GM23338 (cell line): ENCODE measurements around the gene NUDCD2.

ENCODE experiments used
- EZH2 ChIP-seq: fragments of 200-600 bp; sonication (generic); IDR thresholded peaks from one replicate; pipeline ENCODE4 v1.8.0; 2017; ENCODE audit warnings: antibody characterized with exemption, mild to moderate bottlenecking, low read depth; ENCODE audit not compliant: unreplicated experiment
- EZH2phosphoT487 ChIP-seq: fragments of 200-600 bp; sonication (generic); IDR thresholded peaks from one replicate; pipeline ENCODE4 v1.8.1; 2018; ENCODE audit warnings: antibody characterized with exemption; ENCODE audit not compliant: unreplicated experiment
- JUNB ChIP-seq: IDR thresholded peaks from one replicate; pipeline ENCODE4 v1.6.1; 2016; ENCODE audit warnings: antibody characterized with exemption; ENCODE audit not compliant: unreplicated experiment
- POLR2AphosphoS5 ChIP-seq: IDR thresholded peaks from 2 replicates; pipeline ENCODE4 v1.6.1; 2016; ENCODE audit warnings: antibody characterized with exemption, low read depth
- REST ChIP-seq: IDR thresholded peaks from one replicate; pipeline ENCODE4 v1.6.1; 2018; ENCODE audit warnings: antibody characterized with exemption; ENCODE audit not compliant: unreplicated experiment
- STAT1 ChIP-seq: IDR thresholded peaks from one replicate; pipeline ENCODE4 v1.6.1; 2016; ENCODE audit warnings: antibody characterized with exemption; ENCODE audit not compliant: unreplicated experiment
- ZNF114 ChIP-seq: fragments of 250-450 bp; sonication (Bioruptor Pico); IDR thresholded peaks from 2 replicates; pipeline ENCODE4 v1.5.0; 2020; ENCODE audit warnings: mild to moderate bottlenecking, moderate library complexity
- TF ChIP-seq, protein P1 (sequence below), 2 experiments: fragments of 200-600 bp in 1 of 2; sonication (generic) in 1 of 2; conservative IDR thresholded peaks; 2 replicates each; pipeline versions ENCODE4 v1.5.1 to v1.6.1; 2016 to 2017; ENCODE audit warnings: antibody characterized with exemption in 2 of 2, low read depth in 2 of 2, mild to moderate bottlenecking in 2 of 2, moderate library complexity in 1 of 2

DNA sequence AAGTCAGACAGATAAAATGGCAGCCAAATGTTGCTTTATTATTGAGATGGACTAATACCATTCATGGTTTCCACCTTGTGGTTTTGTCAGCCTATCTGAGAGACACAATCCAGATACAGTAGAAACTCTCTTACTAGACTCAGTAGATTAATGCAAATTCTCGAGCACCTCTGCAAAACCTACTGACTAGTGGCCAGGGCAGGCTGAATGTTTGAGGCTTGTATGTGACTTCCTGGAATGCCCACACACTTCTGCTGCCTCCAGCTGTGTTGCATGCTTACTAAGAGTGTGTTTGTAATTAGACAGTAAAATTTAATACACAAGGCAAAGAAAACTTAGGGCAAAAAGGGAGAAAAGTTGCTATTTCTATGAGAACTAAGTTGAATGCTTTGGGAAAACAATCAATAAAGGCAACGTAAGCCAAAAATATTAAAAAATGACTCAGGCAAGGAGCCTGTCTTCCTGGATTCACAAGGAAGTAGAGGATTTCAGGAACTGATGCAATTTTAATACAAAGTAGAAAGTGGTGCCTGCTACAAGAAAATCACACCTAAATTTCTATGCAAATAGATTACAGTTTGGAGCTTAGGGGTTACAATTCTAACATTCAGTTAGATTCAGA, 52.8 kb downstream of the NUDCD2 start:
- TF ChIP-seq, protein P1, sequence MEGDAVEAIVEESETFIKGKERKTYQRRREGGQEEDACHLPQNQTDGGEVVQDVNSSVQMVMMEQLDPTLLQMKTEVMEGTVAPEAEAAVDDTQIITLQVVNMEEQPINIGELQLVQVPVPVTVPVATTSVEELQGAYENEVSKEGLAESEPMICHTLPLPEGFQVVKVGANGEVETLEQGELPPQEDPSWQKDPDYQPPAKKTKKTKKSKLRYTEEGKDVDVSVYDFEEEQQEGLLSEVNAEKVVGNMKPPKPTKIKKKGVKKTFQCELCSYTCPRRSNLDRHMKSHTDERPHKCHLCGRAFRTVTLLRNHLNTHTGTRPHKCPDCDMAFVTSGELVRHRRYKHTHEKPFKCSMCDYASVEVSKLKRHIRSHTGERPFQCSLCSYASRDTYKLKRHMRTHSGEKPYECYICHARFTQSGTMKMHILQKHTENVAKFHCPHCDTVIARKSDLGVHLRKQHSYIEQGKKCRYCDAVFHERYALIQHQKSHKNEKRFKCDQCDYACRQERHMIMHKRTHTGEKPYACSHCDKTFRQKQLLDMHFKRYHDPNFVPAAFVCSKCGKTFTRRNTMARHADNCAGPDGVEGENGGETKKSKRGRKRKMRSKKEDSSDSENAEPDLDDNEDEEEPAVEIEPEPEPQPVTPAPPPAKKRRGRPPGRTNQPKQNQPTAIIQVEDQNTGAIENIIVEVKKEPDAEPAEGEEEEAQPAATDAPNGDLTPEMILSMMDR (conservative IDR thresholded peaks at IDR 0.05; ENCODE audit: low read depth in 2 of 2), result no peak
- TF ChIP-seq POLR2AphosphoS5 (no peak), EZH2 (no peak), JUNB (no peak), EZH2phosphoT487 (no peak), STAT1 (no peak), REST (no peak), ZNF114 (no peak)
